ENCODE results near the gene ZNF155.

GRCh38 chr19:43939557-43940260, 44.3 kb upstream of the ZNF155 start:
- TF ChIP-seq POLR2A (IDR thresholded peaks at IDR 0.05), result no peak
- TF ChIP-seq CTCF (IDR thresholded peaks at IDR 0.05), result no peak
- TF ChIP-seq EP300 (IDR thresholded peaks at IDR 0.05), result no peak

All from tibial nerve (tissue), 4 donors.